ENCODE data around the gene KHDC4. TPM values are rescaled to one million over a fixed set of nuclear protein-coding genes. Genes with fewer than 3 reads are reported as not detected.

KHDC4 gene
- total RNA-seq, 4 donors from 2014 or later, result 28.8 to 139 (median 64.2) TPM

DNA sequence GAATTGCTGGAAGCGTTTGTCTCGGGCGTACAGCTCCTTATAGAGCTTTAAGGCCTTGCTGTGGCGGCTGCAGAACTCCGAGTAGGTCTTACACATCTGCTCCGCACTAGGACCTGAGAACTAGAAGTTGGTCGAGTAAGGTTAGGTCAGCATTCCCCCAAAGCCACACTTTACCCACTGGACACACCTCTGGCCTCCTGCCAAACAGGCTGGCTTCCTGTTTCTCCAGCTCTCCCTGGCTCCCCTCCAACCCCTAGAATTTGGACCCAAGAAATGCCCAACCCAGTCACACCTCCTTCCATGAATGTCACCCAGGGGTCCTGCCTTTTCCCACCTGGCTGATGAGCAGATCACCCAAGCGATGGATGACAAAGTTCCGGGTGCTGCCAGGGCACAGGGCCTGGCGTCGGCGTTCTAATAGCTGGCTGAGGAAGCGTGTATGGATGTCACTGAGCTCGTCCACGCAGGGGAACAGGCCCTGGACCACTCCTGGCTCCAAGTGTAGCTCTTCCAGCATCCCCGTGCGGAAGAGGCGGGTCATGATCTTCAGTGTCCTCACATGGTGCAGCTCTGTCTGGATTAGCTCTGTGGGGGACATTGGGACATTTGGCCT lies 28.5 kb upstream of the KHDC4 start:
- no peaks in the 10 kb centered on the region for H3K36me3 ChIP-seq
- peaks cover 11 to 24% of the 10 kb centered on the region in 2 donors for H3K4me1 ChIP-seq
- peak overlapping the region; percentile 67 to 74 for H3K27ac ChIP-seq
- H3K9me3 ChIP-seq, result no peaks in the 10 kb centered on the region
- no peak overlapping the region for H3K4me3 ChIP-seq
- TF ChIP-seq POLR2A (IDR thresholded peaks at IDR 0.05), result no peak
- TF ChIP-seq, protein P1, sequence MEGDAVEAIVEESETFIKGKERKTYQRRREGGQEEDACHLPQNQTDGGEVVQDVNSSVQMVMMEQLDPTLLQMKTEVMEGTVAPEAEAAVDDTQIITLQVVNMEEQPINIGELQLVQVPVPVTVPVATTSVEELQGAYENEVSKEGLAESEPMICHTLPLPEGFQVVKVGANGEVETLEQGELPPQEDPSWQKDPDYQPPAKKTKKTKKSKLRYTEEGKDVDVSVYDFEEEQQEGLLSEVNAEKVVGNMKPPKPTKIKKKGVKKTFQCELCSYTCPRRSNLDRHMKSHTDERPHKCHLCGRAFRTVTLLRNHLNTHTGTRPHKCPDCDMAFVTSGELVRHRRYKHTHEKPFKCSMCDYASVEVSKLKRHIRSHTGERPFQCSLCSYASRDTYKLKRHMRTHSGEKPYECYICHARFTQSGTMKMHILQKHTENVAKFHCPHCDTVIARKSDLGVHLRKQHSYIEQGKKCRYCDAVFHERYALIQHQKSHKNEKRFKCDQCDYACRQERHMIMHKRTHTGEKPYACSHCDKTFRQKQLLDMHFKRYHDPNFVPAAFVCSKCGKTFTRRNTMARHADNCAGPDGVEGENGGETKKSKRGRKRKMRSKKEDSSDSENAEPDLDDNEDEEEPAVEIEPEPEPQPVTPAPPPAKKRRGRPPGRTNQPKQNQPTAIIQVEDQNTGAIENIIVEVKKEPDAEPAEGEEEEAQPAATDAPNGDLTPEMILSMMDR (IDR thresholded peaks at IDR 0.05), result no peak
- no peaks in the 10 kb centered on the region for H3K27me3 ChIP-seq
- DNase-seq, result peak in 1 of 2 donors; percentile 51
- intact Hi-C loops (cut with DNase I; ENCODE audit: low total_unique reads), result no loop called here

DNA sequence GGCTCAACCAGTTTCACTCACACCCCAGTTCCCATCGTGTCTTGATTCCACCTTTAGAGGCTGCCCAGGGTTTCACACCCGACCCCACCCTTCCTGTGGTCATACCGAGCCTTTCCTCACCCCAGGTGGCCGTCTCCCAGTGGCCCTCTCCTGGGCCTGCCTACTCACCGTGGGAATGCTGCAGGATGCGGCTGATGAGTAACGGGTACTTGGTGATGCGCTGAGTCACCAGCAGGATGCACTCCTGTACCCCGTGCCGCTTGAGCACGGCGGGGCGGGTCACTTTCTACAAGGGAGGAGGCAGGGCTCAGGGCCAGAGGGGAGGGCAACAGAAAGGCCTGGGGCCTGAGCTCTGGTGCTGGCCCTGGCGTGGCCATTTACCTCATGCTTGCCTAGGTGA lies 27.7 kb upstream of the KHDC4 start:
- TF ChIP-seq, protein P1 (IDR thresholded peaks at IDR 0.05), result peak in 2 of 4 experiments; percentile 31 to 62
- no peak for TF ChIP-seq POLR2A (IDR thresholded peaks at IDR 0.05)
- DNase-seq, result peak; percentile 70 to 75
- peak overlapping the region; percentile 67 to 74 for H3K27ac ChIP-seq
- peaks cover 11 to 16% of the 10 kb centered on the region in 2 donors for H3K4me1 ChIP-seq
- no peaks in the 10 kb centered on the region for H3K36me3 ChIP-seq
- no peak overlapping the region for H3K4me3 ChIP-seq
- intact Hi-C loops (cut with DNase I; ENCODE audit: low total_unique reads), result no loop called here
- no peaks in the 10 kb centered on the region for H3K9me3 ChIP-seq
- H3K27me3 ChIP-seq, result no peaks in the 10 kb centered on the region

DNA sequence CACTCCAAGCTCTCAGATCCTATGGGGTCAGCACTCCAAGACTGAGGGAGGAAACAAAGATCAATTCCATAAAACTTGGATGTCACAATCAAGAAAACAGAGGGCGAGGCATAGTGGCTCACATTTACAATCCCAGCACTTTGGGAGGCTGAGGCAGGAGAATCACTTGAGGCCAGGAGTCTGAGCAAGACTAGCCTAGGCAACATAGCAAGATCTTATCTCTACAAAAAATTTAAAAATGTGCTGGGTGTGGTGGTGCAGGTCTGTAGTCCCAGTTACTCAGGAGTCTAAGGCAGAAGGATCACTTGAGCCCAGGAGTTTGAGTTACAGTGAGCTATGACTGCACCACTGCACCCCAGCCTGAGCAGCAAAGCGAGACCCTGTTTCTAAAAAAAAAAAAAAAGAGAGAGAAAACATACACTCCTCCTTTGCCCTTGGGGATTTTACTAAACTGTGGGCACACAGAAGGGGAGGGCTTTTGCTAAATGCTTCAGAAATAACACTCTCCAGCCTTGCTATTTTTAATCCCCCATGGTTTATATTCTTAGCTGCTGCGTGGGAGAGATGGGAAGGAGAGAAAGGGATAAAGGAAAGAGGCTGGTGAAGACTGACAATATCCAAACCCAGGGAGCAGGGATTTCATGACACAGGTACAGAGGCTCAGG lies 26.0 kb upstream of the KHDC4 start:
- Histone ChIP-seq H3K9me3 (no peaks in the 10 kb centered on the region), H3K4me1 (peaks cover 11 to 15% of the 10 kb centered on the region in 2 donors), H3K4me3 (no peak overlapping the region), H3K36me3 (no peaks in the 10 kb centered on the region), H3K27ac (peak overlapping the region; percentile 67 to 74), H3K27me3 (no peaks in the 10 kb centered on the region)
- TF ChIP-seq POLR2A (IDR thresholded peaks at IDR 0.05), result no peak
- TF ChIP-seq, protein P1 (IDR thresholded peaks at IDR 0.05), result no peak
- intact Hi-C loops (cut with DNase I; ENCODE audit: low total_unique reads), result no loop called here
- no peak for DNase-seq

DNA sequence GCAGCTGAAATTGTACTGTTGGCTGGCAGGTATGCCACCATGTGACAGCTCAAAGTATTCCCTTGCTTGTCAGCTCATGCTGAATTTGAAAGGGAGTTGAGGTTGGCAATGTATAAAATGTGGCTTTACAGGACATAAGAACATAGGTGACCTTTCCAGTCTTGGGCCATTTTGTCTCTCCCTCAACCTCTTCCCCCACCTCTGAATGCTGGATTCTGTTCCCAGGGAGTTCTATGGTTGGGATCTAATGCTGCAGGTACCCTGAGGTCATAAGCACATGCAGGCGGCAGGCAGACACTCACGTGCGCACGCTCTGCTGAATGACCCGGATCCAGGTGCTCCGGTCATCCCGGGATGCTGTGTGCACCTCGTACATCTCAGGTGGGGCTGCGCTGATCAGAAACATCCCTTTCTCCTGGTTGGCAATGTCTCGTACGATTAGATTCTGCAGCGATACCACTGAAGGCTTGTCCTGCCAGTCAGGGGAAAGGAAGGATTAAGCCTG lies 23.2 kb upstream of the KHDC4 start:
- intact Hi-C loops (cut with DNase I; ENCODE audit: low total_unique reads), result no loop called here
- Histone ChIP-seq H3K27me3 (no peaks in the 10 kb centered on the region), H3K27ac (no peak overlapping the region), H3K36me3 (no peaks in the 10 kb centered on the region), H3K4me1 (peaks cover 8 to 11% of the 10 kb centered on the region in 2 donors), H3K4me3 (no peak overlapping the region), H3K9me3 (no peaks in the 10 kb centered on the region)
- DNase-seq, result no peak
- TF ChIP-seq, protein P1 (IDR thresholded peaks at IDR 0.05), result no peak
- no peak for TF ChIP-seq POLR2A (IDR thresholded peaks at IDR 0.05)

DNA sequence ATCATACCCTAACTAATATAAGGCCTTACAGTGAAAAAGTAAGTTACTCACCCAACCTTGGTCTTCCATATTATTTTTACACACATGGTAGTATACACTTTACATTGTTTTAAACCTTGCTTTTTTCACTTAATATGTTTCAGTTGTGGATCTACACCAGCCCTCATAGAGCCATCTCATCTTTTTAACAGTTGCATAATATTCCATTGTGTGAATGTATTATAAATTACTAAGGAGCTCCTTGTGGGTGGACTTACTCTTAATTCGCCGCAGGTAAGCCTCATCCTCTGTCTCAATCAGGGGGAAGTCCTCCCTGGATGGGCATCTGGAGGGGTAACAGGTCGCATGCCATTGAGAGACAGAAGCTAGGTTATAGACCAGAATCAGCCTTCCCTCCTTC lies 20.4 kb upstream of the KHDC4 start:
- H3K4me3 ChIP-seq, result no peak overlapping the region
- no peak overlapping the region for H3K27ac ChIP-seq
- no peaks in the 10 kb centered on the region for H3K9me3 ChIP-seq
- H3K4me1 ChIP-seq, result no peaks in the 10 kb centered on the region
- intact Hi-C loops (cut with DNase I; ENCODE audit: low total_unique reads), result no loop called here
- TF ChIP-seq, protein P1 (IDR thresholded peaks at IDR 0.05), result no peak
- no peak for TF ChIP-seq POLR2A (IDR thresholded peaks at IDR 0.05)
- no peaks in the 10 kb centered on the region for H3K36me3 ChIP-seq
- H3K27me3 ChIP-seq, result no peaks in the 10 kb centered on the region
- DNase-seq, result no peak

Measured in uterus (tissue), 4 donors.